Amniotic stem cell (primary cell): ENCODE results near the gene OTOGL.
"Not testable (repeated sequence)": the region's sequence is repeated elsewhere in the genome, so short reads cannot be mapped to it uniquely, and the experiment has no call there.

Source experiments
- DNase-seq: peaks from one replicate; lab custom pipeline; 2025; lab: John Stamatoyannopoulos, UW

The OTOGL gene

DNA sequence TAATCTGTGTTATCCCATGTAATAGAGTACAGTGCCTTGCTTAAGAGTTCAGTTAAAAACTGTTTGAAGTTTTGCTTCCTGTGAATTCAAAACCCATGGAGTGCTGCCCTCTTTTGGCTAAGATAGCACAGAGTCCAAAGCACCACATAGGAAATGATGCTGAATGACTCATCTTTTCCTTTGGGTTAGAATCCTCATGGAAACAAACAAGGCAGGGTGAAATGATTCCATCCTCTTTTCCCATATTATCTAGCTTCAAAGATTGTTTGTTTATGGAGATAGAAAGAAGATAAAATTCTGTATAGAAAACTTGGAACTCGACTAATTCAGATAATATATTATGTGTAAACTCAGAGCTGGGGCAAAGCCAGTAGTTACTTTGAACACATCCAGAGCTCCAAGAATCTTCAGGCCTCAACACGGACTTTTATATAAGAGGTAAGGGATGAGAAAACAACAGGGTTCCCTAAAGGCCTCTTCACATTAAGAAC lies 87.4 kb downstream of the OTOGL start:
- DNase-seq = peak; percentile 98

DNA sequence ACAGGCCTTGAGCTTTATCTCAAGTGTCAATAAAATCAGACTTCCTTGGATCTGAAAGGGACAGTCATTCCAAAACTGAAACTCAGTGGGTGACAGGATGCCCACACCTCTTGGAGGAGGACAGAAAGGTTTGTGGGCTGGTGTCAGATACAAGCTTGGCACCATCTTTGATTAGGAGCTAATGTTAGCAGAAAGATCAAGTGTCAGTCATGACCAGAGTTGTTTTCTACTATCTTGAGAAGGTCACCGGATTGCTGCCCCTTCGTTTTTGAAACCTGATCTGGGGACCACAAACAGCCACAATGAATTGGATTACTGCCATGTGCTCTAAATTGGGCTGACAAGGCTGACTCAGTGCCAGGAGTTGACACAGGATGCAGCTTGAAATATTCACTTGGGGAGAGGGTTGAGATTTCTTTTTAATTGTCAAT lies 88.3 kb downstream of the OTOGL start:
- DNase-seq = no peak

DNA sequence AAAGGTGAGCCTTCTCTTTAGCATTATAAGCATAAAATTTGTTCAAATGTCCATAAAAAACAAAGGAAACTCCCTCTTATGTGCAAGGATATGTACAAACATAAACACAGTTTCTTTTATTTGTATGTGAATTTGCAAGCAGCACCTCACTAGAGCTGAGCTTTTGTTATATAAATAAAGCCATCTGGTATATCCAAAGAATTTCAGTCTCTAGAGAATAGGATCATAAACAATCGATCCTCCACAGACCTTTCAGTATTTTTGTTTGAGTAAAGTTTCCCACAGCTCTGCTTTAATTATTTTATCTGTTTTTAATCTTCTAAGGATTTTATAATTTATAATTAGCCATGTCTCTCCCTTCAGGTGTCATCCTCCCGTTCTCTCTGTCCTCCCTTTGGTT lies 89.2 kb downstream of the OTOGL start:
- no peak for DNase-seq

DNA sequence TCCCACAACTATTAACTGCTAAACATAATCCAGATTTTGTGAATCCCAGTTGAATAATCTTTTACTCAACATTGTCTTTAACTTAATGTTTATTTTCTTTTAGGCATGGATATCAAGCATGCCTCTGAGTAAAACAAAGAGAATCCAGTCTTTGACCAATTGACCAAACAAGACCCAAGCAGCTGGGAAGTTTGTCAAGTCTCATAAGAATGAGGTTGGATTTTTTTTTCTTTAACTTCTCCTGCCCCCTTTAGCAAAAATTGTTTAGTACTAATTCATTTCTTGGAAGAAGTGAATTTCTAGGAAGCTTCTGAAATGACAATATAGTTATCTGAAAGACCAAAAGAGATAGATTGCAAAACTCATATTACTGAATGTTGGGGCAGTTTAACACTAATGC lies 89.9 kb downstream of the OTOGL start:
- peak; percentile 22 for DNase-seq

DNA sequence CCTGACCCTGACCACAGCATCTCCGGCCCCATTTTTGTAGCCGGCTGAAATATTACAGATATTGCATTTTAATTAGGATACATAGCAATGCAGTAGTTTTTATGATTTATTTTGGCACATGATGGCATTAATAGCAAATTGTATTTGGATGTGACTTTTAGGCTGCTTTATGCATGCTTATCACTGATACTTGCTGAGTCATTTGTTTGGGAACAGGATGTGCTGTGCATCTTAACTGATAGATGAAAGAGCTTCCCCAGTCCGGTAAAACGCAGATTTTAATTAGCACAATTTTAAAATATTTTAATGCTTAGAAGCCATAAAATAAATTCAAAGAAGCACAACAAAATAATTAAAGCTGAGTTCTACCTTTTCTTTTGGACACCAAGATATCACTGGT lies 90.7 kb downstream of the OTOGL start:
- DNase-seq = no peak

DNA sequence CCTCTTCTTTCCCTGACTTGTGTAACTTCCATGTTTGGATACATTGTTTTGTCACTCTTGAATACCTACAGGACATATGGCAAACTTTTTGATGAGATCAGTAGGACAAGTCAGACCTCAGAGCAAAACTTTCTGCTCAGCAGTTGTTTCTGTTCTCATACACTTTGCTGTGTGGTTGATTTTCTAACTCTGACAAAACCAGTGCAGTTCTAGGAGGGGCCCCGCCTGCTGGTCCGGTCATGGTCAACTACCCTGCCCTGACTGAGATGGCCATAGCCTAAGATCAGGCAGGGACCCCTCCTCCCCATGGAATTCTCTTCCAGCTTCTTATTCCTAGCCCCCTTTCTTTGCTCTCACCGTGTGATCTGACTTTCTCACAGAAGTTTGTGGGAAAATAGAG lies 92.8 kb downstream of the OTOGL start:
- no peak for DNase-seq

DNA sequence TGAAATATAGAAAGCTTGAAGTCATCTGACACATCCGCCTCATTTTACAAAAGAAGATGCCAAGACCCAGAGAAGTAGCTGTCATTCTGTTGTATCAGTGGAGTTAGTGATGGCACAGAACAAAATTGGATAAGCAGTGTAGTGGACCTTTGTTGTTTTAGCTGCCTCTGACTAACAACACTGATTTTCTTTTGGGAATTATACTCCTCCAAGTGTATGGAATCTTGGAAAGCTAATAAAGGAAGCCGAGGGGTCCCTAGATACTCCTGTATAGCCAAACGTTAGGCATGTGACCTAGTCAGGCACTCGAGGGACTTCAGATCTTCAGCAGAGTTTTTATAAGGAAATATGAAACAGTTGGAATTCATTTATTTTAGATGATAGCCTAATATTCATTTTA lies 94.5 kb downstream of the OTOGL start:
- DNase-seq = no peak

DNA sequence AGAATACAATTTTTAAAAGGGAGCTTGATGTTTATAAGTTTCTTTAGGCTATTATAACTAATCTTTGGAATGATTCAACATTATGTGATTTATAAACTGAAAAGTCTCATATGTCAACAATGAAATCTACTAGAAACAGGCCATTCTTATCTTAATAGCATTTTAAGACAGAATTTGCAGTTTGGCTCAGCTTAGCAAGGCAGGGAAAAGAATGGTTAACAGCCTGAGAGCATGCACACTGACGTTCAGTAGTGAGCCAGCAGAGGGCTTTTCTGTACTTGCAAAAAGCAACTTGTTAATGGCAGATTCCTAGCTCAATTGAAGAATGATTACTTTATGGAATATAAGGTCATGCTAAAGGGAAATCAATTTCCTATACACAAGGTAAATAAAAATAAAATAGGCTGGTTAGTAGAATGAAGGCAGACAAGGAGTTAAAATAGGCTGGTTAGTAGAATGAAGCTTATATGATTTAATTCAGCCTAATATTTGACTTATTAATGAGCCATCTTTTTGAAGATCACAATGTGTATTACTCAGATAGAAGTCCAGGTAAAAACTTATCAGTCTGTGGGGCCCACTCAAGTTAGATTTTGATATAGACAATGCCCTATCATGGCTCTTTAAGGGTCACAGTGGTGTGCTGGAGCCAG lies 95.9 kb downstream of the OTOGL start:
- peak; percentile 56 for DNase-seq

DNA sequence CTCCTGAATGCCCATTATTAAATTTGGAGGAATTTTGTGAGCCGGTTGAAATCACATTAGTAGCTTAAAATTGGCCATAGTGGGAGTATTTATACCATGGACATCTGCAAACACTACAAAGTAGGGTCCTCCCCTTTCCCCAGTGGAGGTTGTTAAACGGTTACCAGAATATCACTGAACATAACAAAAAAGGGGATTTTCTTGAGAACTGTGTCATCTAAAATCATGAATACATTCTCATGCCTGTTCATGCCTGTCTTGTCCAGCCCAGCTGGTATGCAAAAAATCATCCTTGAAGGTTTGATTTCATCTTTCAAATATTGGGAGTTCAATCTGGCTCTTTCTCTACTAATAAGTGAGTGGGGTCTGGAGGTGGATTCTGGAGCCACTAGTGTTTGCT lies 96.4 kb downstream of the OTOGL start:
- no peak for DNase-seq

DNA sequence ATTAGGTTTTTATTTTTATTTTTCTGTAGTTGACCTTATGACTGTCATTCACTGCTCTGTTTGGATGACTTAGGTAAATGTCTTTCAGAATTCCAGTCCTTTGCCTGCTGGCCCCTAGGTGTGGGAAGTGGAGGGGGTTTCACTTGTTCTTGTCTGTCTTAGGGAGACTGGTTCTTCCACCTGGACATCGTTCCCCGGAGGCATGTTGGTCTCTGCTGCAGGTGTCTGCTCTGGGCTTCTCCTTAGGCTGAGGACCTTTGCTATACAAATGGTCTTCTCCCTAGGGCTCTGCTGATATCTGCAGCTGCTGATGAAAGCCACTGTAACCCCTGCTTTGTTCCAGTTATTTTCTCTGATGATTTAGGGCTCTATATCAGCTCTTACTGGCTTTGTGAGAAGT lies 97.1 kb downstream of the OTOGL start:
- DNase-seq = no peak

DNA sequence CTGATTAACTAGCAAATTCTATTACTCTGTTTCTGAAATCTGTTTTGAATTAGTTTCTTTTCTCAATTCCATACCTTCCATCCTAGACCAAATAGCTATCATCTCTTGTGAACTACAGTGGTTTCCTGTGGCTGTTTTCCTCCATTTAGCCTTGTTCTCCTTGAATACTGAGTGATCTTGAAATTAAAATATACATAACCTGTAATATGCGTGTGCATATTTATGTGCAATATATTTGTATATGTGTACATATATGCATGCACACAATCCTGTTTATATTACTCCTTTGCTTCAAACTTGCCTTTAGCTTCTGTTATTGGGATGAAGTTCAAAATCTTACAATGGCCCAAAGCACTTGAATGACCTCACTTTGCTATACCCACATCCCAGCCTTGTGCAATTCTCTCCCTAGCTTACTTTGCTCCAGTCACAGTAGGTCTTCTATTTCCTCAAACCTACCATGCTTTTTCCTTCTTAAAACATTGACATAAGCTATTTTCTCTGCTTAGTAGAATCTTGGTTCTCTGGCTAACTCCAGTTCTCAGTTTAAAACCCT lies 99.5 kb downstream of the OTOGL start:
- DNase-seq = no peak

DNA sequence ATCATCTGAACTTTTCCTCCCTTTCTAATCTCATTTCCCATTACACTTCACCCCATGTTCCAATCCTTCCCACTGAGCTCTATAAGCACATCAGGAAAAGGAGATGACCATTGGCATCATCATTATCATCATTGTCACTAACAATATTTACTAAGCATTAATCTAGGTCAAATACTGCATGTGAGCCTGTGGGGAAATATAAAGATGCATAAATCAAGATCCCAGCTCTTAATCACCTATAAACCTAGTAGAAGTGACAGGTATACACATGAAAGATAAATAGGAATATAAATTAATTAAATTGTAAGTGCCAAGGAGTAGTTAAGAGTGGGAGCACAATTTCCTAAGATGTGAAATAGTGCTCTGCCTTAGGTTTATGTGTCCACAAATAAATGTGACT lies 100.6 kb downstream of the OTOGL start:
- no peak for DNase-seq

DNA sequence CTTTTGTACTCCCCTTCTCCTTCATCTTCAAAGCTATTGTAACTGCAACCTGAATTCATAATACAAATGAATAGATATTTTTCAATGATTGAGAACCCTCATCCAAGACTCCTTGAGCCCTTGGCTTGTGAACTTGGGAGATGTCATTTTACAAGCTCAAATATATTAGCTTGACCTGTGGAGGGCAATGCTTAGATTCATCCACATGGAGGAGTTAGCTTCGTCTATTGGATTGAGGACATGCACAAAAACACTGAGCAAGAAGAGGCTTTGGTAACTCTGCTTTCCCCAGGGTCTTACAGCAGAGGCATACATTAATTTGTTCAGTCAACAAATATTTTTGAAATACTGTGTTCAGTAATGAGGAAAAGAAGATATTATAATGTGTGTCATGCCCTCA lies 101.1 kb downstream of the OTOGL start:
- DNase-seq = no peak

DNA sequence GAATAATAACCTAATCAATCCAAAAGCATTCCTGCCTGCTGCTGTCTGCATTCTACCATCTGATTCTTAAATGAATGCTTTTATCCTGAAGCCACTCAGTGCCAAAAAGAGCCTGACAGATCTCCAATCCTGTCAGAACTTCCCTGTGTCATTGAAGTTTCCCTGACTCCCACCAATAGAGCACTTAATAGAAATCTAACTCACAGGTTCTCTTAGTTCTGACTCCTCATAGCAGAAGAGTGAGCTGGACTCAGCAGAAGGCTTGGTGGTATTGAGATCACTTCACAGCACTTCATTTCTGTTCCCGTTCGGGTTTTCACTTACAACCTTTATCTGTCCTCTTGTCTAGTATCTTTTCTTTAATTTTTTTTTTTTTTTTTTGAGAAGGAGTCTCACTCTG lies 102.6 kb downstream of the OTOGL start:
- DNase-seq = no peak

DNA sequence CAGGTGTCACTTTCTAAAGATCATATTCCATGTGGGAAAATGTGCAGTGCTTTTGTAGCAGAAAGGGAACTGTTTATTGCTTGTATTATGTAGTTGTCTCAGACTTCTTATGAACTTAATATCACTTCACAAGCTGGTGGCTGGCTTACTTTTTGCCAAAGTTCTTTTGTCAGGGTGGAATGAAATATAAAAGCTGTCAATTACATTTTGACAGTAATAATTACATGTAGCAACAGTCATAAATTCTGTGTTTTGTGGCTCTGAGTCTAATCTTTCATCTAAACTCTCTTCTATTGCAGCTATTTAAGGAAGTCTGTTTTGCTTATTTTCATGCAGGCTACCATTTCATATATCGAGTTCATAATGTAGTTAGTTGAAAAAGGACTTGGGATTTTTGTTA lies 106.6 kb downstream of the OTOGL start:
- no peak for DNase-seq

DNA sequence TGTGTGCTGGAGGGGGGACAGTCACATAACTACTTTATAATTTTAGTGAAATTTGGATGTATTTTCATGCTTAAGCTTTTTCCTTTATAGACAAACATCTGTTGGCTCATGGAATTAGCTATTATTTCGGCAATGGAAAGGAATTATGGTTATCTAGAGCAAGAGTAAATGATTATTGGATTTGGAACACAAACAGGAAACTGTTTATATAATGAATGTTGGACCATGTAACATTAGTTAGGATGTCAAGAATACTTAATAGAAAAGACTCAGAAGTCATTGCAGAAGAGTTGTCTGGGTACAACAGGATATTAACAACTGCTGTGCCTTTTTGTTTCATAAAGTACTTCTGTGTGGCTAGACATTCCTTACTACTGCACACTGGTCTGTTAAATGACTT lies 108.7 kb downstream of the OTOGL start:
- no peak for DNase-seq

DNA sequence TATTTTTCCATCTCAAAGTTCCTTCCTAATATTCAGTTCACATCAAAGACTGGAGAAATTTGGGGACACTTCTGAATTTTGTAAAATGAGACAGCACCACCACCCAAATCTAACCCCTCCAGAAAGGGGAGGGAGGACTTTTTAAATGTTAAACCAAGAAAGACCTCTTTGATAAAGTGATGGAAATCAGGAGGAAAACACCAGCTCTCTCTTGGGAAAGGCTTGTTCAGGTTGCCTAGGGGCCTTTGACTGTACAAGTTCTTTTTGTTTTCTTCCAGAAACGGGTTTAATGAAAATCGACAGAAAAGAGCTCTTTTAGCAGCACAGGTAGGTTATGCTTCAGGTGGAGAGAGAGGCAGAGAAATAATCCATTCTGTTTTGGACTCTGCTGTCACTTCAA lies 112.3 kb downstream of the OTOGL start:
- no peak for DNase-seq

DNA sequence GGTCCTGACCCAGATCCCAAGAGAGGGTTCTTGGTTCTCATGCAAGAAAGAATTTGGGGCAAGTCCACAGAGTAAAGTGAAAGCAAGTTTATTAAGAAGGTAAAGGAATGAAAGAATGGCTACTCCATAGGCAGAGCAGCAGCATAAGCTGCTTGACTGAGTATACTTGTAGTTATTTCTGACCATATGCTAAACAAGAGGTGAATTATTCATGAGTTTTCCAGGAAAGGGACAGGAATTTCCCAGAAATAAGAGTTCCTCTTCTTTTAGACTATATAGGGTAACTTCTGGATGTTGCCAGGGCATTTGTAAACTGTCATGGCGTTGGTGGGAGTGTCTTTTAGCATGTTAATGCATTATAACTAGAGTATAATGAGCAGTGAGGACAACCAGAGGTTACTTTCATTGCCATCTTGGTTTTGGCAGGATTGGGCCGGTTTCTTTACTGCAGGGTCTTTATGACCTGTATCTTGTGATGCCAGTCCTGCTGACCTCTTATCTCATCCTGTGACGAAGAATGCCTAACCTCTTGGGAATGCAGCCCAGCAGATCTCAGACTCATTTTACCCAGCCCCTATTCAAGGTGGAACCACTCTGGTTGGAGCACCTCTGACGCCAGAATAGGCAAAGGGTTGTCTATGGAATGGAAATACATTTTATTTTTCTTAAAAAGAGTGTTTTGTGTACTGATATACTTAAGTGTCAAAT lies 113.8 kb downstream of the OTOGL start:
- DNase-seq = no peak

DNA sequence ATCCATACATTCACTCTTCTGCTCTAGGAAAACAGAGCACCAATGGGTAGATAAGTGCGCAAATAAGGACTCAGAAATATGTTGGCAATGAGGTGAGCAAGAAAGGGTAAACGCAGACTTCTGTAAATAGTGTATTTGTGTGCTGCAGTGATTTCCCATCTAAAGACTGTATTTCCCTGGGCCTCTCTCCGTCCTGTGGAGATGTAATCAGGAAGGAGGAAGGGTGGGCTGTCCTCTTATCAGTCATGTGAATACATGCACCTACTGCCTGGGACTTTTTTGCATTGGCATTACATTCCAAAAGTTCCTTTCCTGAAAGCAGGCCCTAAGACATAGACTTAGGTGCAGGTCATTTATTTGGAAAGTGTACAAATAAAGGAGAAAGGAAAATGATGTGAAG lies 114.5 kb downstream of the OTOGL start:
- DNase-seq = no peak

DNA sequence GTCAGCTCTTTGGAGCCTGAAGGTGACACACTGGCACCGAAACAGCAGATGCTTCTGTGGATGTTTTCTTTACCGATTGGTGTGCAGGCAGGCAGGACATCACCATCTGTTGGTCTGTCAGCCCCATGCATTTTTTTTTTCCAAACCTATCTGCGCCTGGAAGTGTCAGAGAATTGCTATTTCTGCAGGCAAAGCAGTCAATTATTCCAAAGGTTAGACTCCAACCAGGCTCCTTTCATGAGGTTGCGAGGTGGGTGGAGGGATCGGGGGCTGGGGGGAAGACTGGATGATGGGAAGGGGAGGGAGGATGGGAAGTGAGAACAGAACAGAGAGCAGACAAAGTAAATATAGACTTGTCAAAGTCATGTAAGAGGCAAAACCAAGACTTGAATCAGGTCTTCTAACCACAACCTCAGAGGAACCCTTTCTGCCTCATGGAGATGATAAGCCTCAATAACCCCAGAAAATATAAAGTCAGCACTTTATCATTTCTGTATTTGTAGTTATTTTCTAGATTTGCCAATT lies 117.7 kb downstream of the OTOGL start:
- no peak for DNase-seq

DNA sequence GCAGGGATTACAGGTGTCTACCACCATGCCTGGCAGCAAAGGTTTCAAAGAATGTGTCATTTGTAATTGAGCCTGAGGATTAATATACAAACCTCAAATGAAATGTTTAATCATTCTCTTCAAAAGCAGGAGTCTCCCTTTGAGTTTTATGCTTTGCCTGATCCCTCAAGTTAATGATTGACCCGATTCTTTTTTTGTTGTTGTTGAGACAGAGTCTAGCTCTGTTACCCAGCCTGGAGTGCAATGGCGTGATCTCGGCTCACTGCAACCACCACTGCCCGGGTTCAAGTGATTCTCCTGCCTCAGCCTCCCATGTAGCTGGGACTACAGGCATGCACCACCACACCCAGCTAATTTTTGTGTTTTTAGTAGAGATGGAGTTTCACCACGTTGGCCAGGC lies 119.6 kb downstream of the OTOGL start:
- DNase-seq = not testable (repeated sequence)

DNA sequence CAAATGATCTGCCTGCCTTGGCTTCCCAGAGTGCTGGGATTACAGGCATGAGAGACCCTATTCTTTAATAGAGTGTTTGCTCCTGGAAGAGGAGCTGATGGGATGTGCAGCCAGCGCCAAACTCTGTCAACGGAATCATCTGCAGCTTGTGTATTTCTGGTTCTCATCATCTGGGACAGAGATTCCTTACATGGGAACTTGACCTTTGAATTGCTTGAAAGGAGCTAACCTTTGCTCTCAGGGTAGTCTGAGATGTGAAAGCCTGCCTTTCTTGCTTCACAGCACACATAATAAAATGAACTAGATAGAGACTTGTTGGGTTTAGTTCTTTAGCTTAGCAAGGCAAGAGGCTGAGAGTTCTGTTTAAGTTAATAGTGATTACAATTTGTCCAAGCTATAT lies 120.0 kb downstream of the OTOGL start:
- DNase-seq = no peak

DNA sequence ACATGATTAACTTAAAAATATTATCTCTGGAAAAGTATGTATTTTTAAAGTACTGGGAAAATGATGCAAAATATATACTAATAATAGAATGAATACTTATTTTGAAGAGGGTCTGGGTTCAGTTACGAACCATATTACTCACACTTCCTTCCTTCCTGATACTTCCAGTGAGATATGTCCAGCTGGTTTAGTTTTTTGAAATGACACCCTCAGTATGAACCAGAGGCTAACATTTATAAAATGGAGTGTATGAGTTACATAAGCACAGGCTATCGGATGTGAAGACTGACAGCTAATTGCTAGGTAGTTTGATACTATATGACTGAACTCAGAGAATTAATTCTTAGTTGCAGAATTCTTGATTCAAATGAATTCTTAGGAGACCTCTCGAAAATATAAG lies 122.9 kb downstream of the OTOGL start:
- DNase-seq = no peak
